H1 (cell line): ENCODE data around the gene CRACDL. TPM values are rescaled to one million over a fixed set of nuclear protein-coding genes. Genes with fewer than 3 reads are reported as not detected.

Experiments used
- CREB1 ChIP-seq: IDR thresholded peaks from 2 replicates; pipeline ENCODE4 v1.6.1; 2012; ENCODE audit warnings: inconsistent platforms
- GTF2F1 ChIP-seq: IDR thresholded peaks from 2 replicates; pipeline ENCODE4 v1.6.1; 2012; ENCODE audit warnings: low read depth, low read length, improper control_type of control experiment, borderline replicate concordance
- JUN ChIP-seq: IDR thresholded peaks from 2 replicates; pipeline ENCODE4 v1.6.1; 2011; ENCODE audit warnings: low read depth, mild to moderate bottlenecking, improper control_type of control experiment, low read length
- SIN3A ChIP-seq, 2 experiments: IDR thresholded peaks in 1 of 2; conservative IDR thresholded peaks in 1 of 2; 2 replicates each; pipeline ENCODE4 v1.6.1; 2011 to 2012; ENCODE audit warnings: low read length in 2 of 2, improper control_type of control experiment in 1 of 2, low read depth in 1 of 2, mild to moderate bottlenecking in 1 of 2
- polyA plus RNA-seq, 7 experiments: library from polyadenylated mRNA; depleted of rRNA in 3 of 7; stranded (reverse) in 5 of 7; unstranded in 2 of 7; fragments of >200 nt in 5 of 7; fragments of 200-250 nt in 2 of 7; gene quantifications; 1 replicate in 5 of 7; 2 replicates in 1 of 7; 4 replicates in 1 of 7; pipeline versions ENCODE4 v1.2.1 to v1.2.3, GENCODE V29; 2011 to 2013; ENCODE audit warnings: missing spikeins in 2 of 7, mixed read lengths in 2 of 7
- total RNA-seq: library from RNA; stranded (reverse); fragmentation: NEBNext Ultra II Directional; extraction: Animal tissue kit (Norgen Biotek cat#: 25700); gene quantifications from 2 replicates; pipeline ENCODE4 v1.2.1, GENCODE V29; 2021

The CRACDL gene
- total and polyA plus RNA-seq, 2 of the 8 experiments (the other 6 are each of a cell fraction or from before 2014, with no cell fraction given): 0.07 to 0.38 TPM

- TF ChIP-seq GTF2F1 (no peak), CREB1 (no peak), SIN3A (conservative IDR thresholded peaks at IDR 0.05 in 1 of 2, IDR thresholded peaks at IDR 0.05 in 1 of 2; ENCODE audit: low read depth in 1 of 2, low read length in 2 of 2) (no peak), JUN (no peak)
These were observed 142.8 kb downstream of the CRACDL start (continued) for GRCh38 chr2:98793275-98793674.
